HG03095 (cell line): ENCODE measurements around the gene GRIP2.

Source experiments
- ATAC-seq: cut with Tn5 transposase; IDR thresholded peaks from one replicate; pipeline ENCODE4 v1.9.1; 2021; ENCODE audit warnings: moderate library complexity; ENCODE audit not compliant: unreplicated experiment

Gene GRIP2

DNA sequence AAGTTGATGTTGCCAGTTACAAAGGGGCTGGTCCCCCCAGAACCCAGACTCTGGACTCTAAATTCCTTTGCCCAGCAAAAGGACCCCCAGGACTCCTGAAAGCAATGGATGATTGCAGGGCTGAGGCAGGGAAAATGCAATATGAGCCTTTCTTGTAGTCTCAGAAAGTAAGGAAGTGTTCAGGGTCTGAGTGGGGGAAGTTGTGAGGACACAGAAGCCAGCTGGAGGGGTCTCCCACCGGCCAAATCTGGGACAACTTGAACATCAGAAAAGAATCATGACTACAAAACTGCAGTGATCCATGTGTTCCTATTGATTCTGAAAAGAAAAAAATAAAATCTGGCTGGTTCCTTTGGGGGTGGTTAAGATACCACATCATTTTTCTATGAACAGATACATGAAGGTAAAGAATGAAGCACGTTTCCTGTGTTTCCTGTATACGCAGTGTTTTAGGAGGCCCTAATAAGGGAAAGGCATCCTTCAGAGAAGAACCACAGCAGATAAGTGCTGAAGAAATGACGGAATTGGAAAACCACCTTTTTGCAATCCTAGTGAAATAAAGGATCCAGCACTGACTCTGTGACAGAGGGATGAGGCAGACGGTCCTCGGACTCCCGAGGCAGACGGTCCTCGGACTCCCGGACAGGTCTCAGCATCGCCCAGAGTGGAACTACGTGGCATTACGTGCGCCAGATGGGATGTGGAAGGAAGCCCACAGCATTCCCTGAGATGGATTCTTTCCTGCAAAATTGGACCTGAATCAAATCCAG is 22.2 kb upstream of the GRIP2 start:
- ATAC-seq: no peak

DNA sequence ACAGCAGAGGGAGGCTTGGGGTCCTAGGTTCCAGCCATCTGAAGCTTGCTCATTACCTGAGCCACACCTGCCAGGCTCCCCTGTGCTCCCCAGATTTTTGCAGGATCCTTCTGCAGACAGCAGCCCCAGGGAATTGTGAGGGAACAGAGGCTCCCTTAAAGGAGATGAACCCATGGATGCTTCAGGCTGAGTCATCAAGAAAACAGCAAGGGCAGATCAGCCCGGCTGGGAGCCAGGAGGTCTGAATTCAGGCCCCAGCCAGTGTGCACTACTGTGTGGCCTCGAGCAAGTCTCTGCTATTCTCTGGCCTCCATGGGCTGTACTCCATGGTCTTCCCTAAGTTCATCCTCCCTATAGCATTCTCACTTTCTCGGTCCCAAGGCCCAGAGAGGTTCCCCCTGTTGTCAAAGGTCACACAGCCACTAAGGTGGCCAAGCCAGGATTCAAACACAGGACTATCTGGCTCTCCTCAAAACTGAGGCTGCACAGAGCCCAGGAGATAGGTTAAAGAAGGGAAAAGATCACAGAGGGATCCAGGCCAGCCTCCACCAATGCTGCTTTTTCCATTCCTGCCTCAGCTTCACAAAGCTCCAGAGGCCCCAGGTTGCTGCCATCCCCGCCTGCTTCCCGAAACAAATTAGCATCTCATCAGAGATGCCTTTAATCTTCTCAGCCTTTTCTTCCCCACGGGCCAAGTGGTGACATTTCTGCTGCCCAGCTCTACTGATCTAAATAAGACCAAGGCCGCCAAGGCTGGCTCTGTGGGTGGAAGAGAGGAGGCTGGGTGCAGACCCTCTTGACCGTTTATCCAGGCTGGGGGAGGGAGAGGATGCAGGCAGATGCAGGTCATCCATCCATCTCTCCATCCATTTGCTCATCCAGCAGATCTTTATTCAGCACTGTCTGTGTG is 21.2 kb upstream of the GRIP2 start:
- no peak for ATAC-seq

GRCh38 chr3:14560110-14560509 is 20.0 kb upstream of the GRIP2 start:
- ATAC-seq: no peak

GRCh38 chr3:14558029-14558428 is 17.9 kb upstream of the GRIP2 start:
- ATAC-seq: no peak

GRCh38 chr3:14555835-14556234 is 15.7 kb upstream of the GRIP2 start:
- no peak for ATAC-seq

- ATAC-seq: no peak
Measured at GRCh38 chr3:14554715-14555114, 14.6 kb upstream of the GRIP2 start.

GRCh38 chr3:14553871-14554270 is 13.7 kb upstream of the GRIP2 start:
- ATAC-seq: no peak

DNA sequence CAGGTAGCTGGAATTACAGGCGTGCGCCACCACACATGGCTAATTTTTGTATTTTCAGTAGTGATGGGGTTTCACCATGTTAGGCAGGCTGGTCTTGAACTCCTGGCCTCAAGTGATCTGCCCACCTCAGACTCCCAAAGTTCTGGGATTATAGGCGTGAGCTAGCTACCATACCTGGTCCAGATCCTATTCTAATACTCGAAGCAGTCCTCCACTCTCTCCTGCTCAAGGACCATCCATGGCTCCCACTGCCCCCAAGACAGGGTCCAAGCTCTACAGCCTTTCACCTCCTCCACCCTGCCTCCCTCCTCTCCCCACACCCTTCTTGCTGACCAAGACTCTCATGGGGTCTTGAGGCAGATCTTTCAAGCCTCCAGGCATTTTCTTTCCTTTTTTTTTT is 12.6 kb upstream of the GRIP2 start:
- no peak for ATAC-seq

GRCh38 chr3:14552041-14552648 is 12.0 kb upstream of the GRIP2 start:
- ATAC-seq: no peak

GRCh38 chr3:14550651-14551611 is 10.8 kb upstream of the GRIP2 start:
- ATAC-seq: no peak

GRCh38 chr3:14550181-14550580 is 10.0 kb upstream of the GRIP2 start:
- ATAC-seq: no peak

DNA sequence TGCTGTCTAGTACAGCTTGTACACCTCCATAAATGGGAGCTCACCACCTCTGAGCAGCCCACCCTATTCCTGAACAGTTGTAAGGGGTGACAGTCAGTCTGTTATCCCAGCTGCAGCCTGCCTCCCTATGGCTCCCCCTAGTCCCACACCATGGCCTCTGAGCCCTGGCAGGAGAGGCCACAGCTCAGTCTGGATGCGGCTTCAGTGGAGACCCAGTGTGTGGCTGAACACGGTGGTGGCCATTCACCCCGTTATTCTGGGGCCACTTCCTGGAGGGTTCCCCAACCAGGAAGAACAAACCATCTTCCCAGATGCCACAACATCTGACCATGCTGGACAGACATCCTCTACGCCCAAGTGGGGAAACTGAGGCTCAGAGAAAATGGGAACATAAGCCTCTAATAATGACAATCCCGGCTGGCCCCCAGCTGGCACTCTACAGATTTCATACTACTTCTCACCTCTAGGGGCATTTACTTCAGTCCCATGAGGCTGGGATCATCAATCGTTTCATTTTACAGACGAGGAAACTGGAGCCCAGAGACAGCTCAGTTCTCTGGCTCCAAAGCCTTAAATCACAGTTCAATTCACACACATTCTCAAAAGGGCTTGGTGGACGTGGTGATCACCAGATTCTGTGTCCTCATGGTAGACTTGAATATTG is 9.2 kb upstream of the GRIP2 start:
- no peak for ATAC-seq

DNA sequence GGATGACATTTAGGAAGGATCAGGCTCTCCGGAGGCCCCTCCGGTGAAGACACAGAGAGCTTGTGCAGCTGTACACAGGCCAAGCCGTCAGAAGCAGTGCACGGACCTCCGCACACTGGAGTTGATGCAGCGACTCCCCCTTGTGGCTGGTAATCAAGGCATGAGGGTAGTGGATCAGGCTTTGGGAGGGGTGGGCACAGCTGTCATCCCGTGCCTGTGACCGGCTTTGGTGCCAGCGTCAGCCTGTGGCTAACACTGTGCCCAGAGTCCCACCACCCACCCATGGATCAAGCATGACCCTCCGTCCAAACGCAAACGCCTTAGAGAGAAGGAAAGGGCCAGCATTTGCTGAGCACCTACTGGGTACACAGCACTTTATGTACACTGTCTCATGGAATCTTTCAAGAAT is 8.2 kb upstream of the GRIP2 start:
- no peak for ATAC-seq

DNA sequence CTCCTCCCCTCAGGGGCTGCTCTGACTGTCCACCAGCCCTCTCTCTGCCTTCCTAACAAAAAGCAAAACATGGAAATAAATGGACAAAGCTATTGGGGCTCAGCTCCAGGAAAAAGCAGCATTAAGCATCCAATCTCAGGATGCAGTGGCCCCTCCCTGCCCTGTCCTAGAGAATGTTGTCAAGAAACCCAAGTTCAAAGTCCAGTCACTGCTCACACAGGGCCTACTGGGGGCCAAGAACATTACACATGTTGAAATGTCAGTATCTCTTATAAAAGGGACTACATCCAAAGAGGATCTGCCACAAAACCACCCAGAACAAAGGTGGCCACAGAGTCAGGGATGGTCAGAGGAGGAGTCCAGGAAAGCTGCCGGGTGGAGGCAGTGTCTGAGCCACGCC is 7.6 kb upstream of the GRIP2 start:
- no peak for ATAC-seq

- no peak for ATAC-seq
Measured at GRCh38 chr3:14546041-14546440, 5.9 kb upstream of the GRIP2 start.

DNA sequence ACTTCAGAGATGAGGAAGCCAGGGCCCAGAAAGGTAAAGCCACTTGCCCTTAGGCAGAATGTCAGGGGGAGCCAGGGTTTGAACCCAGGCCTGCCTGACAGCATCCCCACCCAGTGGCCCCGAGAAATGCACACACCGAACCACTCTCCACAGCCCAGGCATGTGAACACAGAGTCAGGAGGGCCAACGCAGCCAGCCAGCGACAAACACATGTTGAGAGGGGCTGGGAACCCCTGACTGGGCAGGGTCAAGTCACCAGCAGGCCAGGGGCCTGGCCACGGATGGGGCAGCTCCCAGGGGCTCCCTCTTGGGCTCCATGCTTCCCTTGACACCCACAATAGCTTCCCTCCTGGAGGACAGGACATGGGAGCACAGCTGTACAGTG is 5.1 kb upstream of the GRIP2 start:
- no peak for ATAC-seq

DNA sequence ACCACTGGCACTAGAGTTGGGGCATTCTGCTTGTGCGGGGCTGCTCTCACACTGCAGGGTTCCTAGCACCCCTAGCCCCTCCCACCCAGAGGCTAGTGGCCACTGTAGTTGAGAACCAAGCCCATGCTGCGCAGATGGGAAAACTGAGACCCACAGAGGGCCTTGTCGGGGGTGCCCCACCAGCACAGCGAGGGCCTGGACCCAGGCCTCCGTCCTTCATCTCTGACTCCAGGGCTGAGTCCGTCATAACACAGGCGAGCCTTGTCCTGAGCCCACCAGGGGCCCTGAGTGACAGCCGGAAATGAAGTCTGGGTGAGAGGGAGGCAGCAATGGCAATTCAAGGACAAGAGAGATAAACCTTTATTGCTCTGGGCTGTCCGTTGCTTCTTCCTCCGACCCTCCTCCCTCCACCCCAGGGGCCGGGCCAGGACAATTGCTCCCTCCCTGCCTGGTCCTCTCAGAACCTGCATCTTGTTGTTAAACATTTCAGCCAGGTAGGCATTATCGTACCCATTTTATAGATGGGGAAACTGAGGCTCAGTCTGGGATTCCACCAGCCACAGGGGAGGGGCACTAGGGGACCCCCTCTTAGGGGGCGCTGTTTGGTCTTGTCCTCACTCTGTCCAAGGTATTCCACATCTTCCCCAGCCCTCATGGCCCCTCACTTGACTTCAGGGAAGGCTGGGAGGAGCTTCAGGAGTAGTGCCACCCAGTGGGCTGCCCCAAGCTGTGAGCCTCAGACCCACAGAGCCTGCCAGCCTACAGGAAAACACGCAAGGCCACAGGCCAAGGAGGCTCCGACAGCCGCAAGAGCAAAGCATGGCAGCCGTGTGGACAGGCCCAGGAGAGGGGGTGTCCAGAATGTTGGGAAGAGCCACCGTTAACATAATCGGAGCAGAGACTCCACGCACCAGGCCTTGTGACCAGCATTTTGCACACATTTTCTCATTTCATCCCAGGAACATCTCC is 4.4 kb upstream of the GRIP2 start:
- ATAC-seq: no peak

DNA sequence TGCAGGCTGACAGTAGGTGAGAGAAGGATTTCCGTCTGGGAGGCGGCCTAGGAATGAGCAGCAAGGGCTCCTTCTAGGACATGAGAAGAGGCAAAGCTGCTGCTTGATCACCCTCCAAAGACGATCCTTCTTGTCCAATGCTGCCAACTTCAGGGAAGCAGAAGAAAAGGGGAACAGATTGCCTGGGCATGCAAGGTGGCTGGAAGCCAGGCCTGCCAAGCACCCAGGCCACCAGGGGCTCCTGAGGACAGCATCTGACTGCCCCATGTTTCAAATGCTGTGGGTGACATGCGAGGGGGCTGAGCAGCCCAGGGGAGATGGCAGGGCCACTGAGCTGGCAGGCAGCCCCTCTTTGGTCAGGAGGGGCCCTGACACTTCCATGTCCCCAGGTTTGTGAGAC is 3.3 kb upstream of the GRIP2 start:
- ATAC-seq: no peak

GRCh38 chr3:14542656-14543055 is 2.5 kb upstream of the GRIP2 start:
- ATAC-seq: no peak
